WTC11 (cell line): ENCODE measurements around the gene RABL6. TPM values are rescaled to one million over a fixed set of nuclear protein-coding genes. Genes with fewer than 3 reads are reported as not detected.

ENCODE experiments used
- ATAC-seq: fragments of 200-7000 bp; cut with Tn5 transposase; 2 replicates; pipeline ENCODE4 v1.10.0; 2021; ENCODE audit warnings: mild to moderate bottlenecking, moderate library complexity
- CTCF ChIA-PET: fragments of 300-600 bp; sonication (Branson Sonifier 250); formaldehyde crosslinking; loops from one replicate; lab custom pipeline; 2021; ENCODE audit warnings: antibody characterized with exemption; lab: Charles Lee
- POLR2A ChIA-PET: fragments of 350-600 bp; sonication (Branson Sonifier 250); formaldehyde crosslinking; loops from one replicate; lab custom pipeline; 2021; ENCODE audit warnings: antibody characterized with exemption; lab: Charles Lee
- DNase-seq: peaks from one replicate; pipeline ENCODE4 v3.0.0; 2021; ENCODE audit warnings: low spot score
- H3K27ac Mint-ChIP-seq: 2 replicates; pipeline ENCODE4 v1.8.0; 2021; ENCODE audit warnings: mixed read lengths
- H3K27me3 Mint-ChIP-seq: 2 replicates; pipeline ENCODE4 v1.8.0; 2021; ENCODE audit warnings: low read depth, mild to moderate bottlenecking, moderate library complexity, mixed read lengths
- H3K36me3 Mint-ChIP-seq: 2 replicates; pipeline ENCODE4 v1.8.0; 2021; ENCODE audit warnings: mixed read lengths
- H3K4me1 Mint-ChIP-seq: 2 replicates; pipeline ENCODE4 v1.8.0; 2022; ENCODE audit warnings: mixed read lengths
- H3K4me3 Mint-ChIP-seq: 2 replicates; pipeline ENCODE4 v1.8.0; 2021; ENCODE audit warnings: mild to moderate bottlenecking, moderate library complexity, mixed read lengths
- H3K9me3 Mint-ChIP-seq: 2 replicates; pipeline ENCODE4 v1.8.0; 2021; ENCODE audit warnings: mixed read lengths
- AFF4 ChIP-seq: sonication (generic); formaldehyde crosslinking; IDR thresholded peaks from 2 replicates; pipeline ENCODE4 v1.8.1; 2023; ENCODE audit warnings: mild to moderate bottlenecking, missing genetic modification reagents, borderline replicate concordance
- ATF2 ChIP-seq: sonication (generic); formaldehyde crosslinking; IDR thresholded peaks from 2 replicates; pipeline ENCODE4 v1.8.1; 2022; ENCODE audit warnings: low read depth, missing genetic modification reagents, borderline replicate concordance
- CBFB ChIP-seq: sonication (generic); formaldehyde crosslinking; IDR thresholded peaks from 2 replicates; pipeline ENCODE4 v1.8.1; 2022; ENCODE audit warnings: mild to moderate bottlenecking, low read depth, missing genetic modification reagents
- FOXP4 ChIP-seq: sonication (generic); formaldehyde crosslinking; IDR thresholded peaks from 2 replicates; pipeline ENCODE4 v1.8.0; 2022; ENCODE audit warnings: mild to moderate bottlenecking, missing genetic modification reagents
- GABPB1 ChIP-seq: sonication (generic); formaldehyde crosslinking; IDR thresholded peaks from 2 replicates; pipeline ENCODE4 v1.8.1; 2023; ENCODE audit warnings: mild to moderate bottlenecking, missing genetic modification reagents
- MLX ChIP-seq: sonication (generic); formaldehyde crosslinking; IDR thresholded peaks from 2 replicates; pipeline ENCODE4 v1.8.1; 2023; ENCODE audit warnings: mild to moderate bottlenecking, missing genetic modification reagents, moderate library complexity
- NFYB ChIP-seq: sonication (generic); formaldehyde crosslinking; conservative IDR thresholded peaks from 2 replicates; pipeline ENCODE4 v1.8.0; 2022; ENCODE audit warnings: low read depth, missing genetic modification reagents
- SMAD4 ChIP-seq: sonication (generic); formaldehyde crosslinking; IDR thresholded peaks from 2 replicates; pipeline ENCODE4 v1.8.0; 2022; ENCODE audit warnings: mild to moderate bottlenecking, missing genetic modification reagents
- TCF7 ChIP-seq: sonication (generic); formaldehyde crosslinking; IDR thresholded peaks from 2 replicates; pipeline ENCODE4 v1.8.0; 2022; ENCODE audit warnings: mild to moderate bottlenecking, low read depth, missing genetic modification reagents, moderate library complexity
- TP53 ChIP-seq: sonication (generic); formaldehyde crosslinking; IDR thresholded peaks from 2 replicates; pipeline ENCODE4 v1.8.1; 2023; ENCODE audit warnings: mild to moderate bottlenecking, missing genetic modification reagents
- ZNF263 ChIP-seq: sonication (generic); formaldehyde crosslinking; IDR thresholded peaks from 2 replicates; pipeline ENCODE4 v1.8.1; 2022; ENCODE audit warnings: low read depth, mild to moderate bottlenecking, moderate library complexity, missing genetic modification reagents
- ZNF281 ChIP-seq: sonication (generic); formaldehyde crosslinking; IDR thresholded peaks from 2 replicates; pipeline ENCODE4 v1.8.0; 2023; ENCODE audit warnings: mild to moderate bottlenecking, missing genetic modification reagents
- microRNA-seq: library from miRNA; unstranded; fragments of <30 nt; microRNA quantifications from one replicate; pipeline ENCODE4 v1.2.0, GENCODE V29; 2022; ENCODE audit warnings: borderline number of aligned reads
- total RNA-seq: library from RNA; stranded (reverse); gene quantifications from 3 replicates; pipeline ENCODE4 v1.2.3, GENCODE V29; 2021
- TF ChIP-seq, protein P1 (sequence below): sonication (generic); formaldehyde crosslinking; IDR thresholded peaks from 2 replicates; pipeline ENCODE4 v1.8.1; 2023; ENCODE audit warnings: mild to moderate bottlenecking, missing genetic modification reagents
- TF ChIP-seq, protein P2 (sequence below): fragments of 250-450 bp; sonication (Bioruptor Pico); IDR thresholded peaks from 2 replicates; pipeline ENCODE4 v1.9.0; 2021; ENCODE audit warnings: mild to moderate bottlenecking

Gene RABL6
- total RNA-seq, 1 experiment from 2014 or later, result 171 TPM

- POLR2A ChIA-PET, result no interaction called here
- H3K27ac Mint-ChIP-seq, result no peak overlapping the region
- no peaks in the 10 kb centered on the region for H3K9me3 Mint-ChIP-seq
- ATAC-seq (no peak), DNase-seq (no peak)
- H3K4me3 Mint-ChIP-seq, result no peak overlapping the region
- peaks cover 7% of the 10 kb centered on the region for H3K4me1 Mint-ChIP-seq
- TF ChIP-seq ATF2 (no peak), NFYB (CRISPR knock-in tag) (no peak), SMAD4 (no peak), GABPB1 (CRISPR knock-in tag) (no peak), ZNF263 (CRISPR knock-in tag) (no peak), TCF7 (CRISPR knock-in tag) (no peak), AFF4 (CRISPR knock-in tag) (no peak), CBFB (CRISPR knock-in tag) (no peak), MLX (no peak), FOXP4 (CRISPR knock-in tag) (no peak), ZNF281 (CRISPR knock-in tag) (no peak), TP53 (no peak)
- TF ChIP-seq, protein P1, sequence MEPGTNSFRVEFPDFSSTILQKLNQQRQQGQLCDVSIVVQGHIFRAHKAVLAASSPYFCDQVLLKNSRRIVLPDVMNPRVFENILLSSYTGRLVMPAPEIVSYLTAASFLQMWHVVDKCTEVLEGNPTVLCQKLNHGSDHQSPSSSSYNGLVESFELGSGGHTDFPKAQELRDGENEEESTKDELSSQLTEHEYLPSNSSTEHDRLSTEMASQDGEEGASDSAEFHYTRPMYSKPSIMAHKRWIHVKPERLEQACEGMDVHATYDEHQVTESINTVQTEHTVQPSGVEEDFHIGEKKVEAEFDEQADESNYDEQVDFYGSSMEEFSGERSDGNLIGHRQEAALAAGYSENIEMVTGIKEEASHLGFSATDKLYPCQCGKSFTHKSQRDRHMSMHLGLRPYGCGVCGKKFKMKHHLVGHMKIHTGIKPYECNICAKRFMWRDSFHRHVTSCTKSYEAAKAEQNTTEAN (CRISPR knock-in tag), result no peak
- TF ChIP-seq, protein P2, sequence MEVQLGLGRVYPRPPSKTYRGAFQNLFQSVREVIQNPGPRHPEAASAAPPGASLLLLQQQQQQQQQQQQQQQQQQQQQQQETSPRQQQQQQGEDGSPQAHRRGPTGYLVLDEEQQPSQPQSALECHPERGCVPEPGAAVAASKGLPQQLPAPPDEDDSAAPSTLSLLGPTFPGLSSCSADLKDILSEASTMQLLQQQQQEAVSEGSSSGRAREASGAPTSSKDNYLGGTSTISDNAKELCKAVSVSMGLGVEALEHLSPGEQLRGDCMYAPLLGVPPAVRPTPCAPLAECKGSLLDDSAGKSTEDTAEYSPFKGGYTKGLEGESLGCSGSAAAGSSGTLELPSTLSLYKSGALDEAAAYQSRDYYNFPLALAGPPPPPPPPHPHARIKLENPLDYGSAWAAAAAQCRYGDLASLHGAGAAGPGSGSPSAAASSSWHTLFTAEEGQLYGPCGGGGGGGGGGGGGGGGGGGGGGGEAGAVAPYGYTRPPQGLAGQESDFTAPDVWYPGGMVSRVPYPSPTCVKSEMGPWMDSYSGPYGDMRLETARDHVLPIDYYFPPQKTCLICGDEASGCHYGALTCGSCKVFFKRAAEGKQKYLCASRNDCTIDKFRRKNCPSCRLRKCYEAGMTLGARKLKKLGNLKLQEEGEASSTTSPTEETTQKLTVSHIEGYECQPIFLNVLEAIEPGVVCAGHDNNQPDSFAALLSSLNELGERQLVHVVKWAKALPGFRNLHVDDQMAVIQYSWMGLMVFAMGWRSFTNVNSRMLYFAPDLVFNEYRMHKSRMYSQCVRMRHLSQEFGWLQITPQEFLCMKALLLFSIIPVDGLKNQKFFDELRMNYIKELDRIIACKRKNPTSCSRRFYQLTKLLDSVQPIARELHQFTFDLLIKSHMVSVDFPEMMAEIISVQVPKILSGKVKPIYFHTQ (CRISPR knock-in tag), result no peak
- TF ChIP-seq, all 79 proteins: peak for 0
- H3K27me3 Mint-ChIP-seq, result no peaks in the 10 kb centered on the region
- peaks cover 18% of the 10 kb centered on the region for H3K36me3 Mint-ChIP-seq
- CTCF ChIA-PET, result no interaction called here
These were observed 82.9 kb downstream of the RABL6 start for GRCh38 chr9:136890661-136891060.

Small RNA genes within 50 kb of the gene (microRNA-seq; reads per million reads assigned to microRNA genes)
- gene MIR4292 (not detected), gene MIR4479 (1.7 reads per million)

Other genes starting within 250 kb of the RABL6 start
- 54.6 to 64.9 TPM (median 62.8 TPM) in 3 replicates for gene EGFL7, start 145.0 kb upstream of the RABL6 start, total RNA-seq
- gene AGPAT2, start 120.5 kb upstream of the RABL6 start, total RNA-seq, result 40.2 to 42.2 TPM (median 41.2 TPM) in 3 replicates
- gene DIPK1B, start 95.4 kb upstream of the RABL6 start, total RNA-seq, result 45.4 to 49.8 TPM (median 48.9 TPM) in 3 replicates
- 2.4 to 3.7 TPM (median 3.3 TPM) in 3 replicates for gene LCN10, start 65.0 kb upstream of the RABL6 start, total RNA-seq
- gene LCN6, start 59.4 kb upstream of the RABL6 start, total RNA-seq, result not detected in 3 replicates
- 0.21 TPM in 1 of 3 replicates, not detected in the others for gene LCN8, start 49.7 kb upstream of the RABL6 start, total RNA-seq
- 0.52 to 1.0 TPM (median 0.96 TPM) in 3 replicates for gene LCN15, start 43.4 kb upstream of the RABL6 start, total RNA-seq
- gene TMEM141, start 16.6 kb upstream of the RABL6 start, total RNA-seq, result 72.0 to 86.7 TPM (median 86.1 TPM) in 3 replicates
- gene CCDC183, start 11.6 kb upstream of the RABL6 start, total RNA-seq, result 1.7 to 2.1 TPM (median 2.0 TPM) in 3 replicates
- gene AJM1, start 34.5 kb downstream of the RABL6 start, total RNA-seq, result 1.6 to 1.7 TPM (median 1.6 TPM) in 3 replicates
- gene PHPT1, start 41.5 kb downstream of the RABL6 start, total RNA-seq, result 138 to 176 TPM (median 173 TPM) in 3 replicates
- gene MAMDC4, start 44.4 kb downstream of the RABL6 start, total RNA-seq, result 6.7 to 12.1 TPM (median 10.9 TPM) in 3 replicates
- gene EDF1, start 58.4 kb downstream of the RABL6 start, total RNA-seq, result 312 to 334 TPM (median 328 TPM) in 3 replicates
- 55.0 to 62.5 TPM (median 61.3 TPM) in 3 replicates for gene TRAF2, start 78.6 kb downstream of the RABL6 start, total RNA-seq
- 58.2 to 70.5 TPM (median 63.9 TPM) in 3 replicates for gene FBXW5, start 136.8 kb downstream of the RABL6 start, total RNA-seq
- 0.85 to 1.7 TPM (median 1.5 TPM) in 3 replicates for gene C8G, start 137.3 kb downstream of the RABL6 start, total RNA-seq
- gene LCN12, start 144.3 kb downstream of the RABL6 start, total RNA-seq, result 1.9 to 4.7 TPM (median 3.4 TPM) in 3 replicates
- gene PTGDS, start 169.6 kb downstream of the RABL6 start, total RNA-seq, result 2.2 to 4.0 TPM (median 2.9 TPM) in 3 replicates
- gene LCNL1, start 175.0 kb downstream of the RABL6 start, total RNA-seq, result 0.27 to 0.50 TPM (median 0.34 TPM) in 3 replicates
- gene PAXX, start 184.5 kb downstream of the RABL6 start, total RNA-seq, result 44.1 to 45.3 TPM (median 44.6 TPM) in 3 replicates
- 0.31 to 0.41 TPM in 2 of 3 replicates, not detected in the other for gene CLIC3, start 188.6 kb downstream of the RABL6 start, total RNA-seq
- 19.2 to 28.3 TPM (median 25.9 TPM) in 3 replicates for gene ABCA2, start 220.3 kb downstream of the RABL6 start, total RNA-seq
- gene FUT7, start 224.1 kb downstream of the RABL6 start, total RNA-seq, result not detected in 3 replicates
- 64.3 to 68.8 TPM (median 64.5 TPM) in 3 replicates for gene NPDC1, start 238.2 kb downstream of the RABL6 start, total RNA-seq
- 8.3 to 9.6 TPM (median 9.2 TPM) in 3 replicates for gene ENTPD2, start 246.1 kb downstream of the RABL6 start, total RNA-seq